ENCODE measurements around the gene LRRC15.

Gene LRRC15

GRCh38 chr3:194369522-194370279 lies at the start of gene LRRC15:
LRRC15 (minus strand) TSS chr3:194369743; CDS start chr3:194361043, 8,700 bp downstream.
- DNase-seq, result no peak

DNA sequence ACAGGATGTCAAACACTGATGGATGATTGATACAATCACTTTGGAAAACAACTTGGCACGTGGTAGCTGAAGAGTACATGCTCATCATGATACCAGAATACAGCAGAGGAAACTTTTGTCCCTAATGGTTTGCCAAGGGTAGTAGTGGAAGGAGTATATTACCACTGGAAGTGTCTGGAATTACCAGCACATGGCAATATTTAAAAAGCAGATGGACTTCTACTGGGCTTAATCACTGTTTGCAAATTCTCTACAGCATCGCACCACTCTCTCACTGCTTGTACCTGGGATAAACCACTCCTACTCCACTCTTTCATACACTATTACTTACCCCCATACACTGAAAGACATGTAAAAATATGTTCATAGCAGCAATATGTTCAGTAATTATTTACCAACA lies 49.1 kb upstream of the LRRC15 start:
- no peak for DNase-seq

DNA sequence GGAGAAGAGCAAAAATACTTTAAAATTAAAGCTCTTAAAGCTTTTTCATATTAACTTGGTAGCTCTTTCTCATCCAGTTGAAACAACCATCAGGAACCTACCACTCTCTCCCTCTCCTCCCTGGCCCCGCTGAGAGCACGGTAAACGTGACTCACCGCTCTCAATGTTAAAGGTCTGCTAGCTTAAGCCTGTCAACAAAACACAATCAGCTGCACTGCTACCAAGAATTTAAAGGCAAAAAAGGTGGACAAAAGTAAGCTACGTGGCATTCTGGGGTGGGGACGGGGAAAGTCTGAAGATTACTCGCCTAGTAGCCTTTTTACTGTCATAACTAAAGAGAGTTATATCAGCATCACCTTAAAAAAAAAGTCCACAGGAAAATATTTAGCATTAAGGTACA lies 37.9 kb upstream of the LRRC15 start:
- no peak for DNase-seq

DNA sequence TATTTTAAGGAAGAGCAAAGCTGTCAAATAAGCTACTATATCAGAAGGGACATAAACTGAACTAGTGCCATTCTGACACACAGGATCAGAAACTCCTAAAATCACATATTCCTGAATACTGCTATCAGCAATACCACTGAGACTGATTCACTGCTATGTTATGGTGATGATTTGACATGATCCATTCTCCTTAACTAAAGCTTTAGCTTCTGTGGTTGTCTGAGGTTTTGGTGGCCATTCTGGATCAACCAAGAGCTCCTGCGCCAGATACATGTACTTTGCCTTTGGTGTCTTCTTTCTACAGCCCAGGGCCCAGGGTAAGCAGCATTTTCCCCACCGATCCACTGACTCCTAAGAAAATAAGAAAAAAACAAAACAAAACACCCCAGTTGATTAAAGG lies 36.2 kb upstream of the LRRC15 start:
- DNase-seq, result no peak

- no peak for DNase-seq
These were observed 35.0 kb upstream of the LRRC15 start for GRCh38 chr3:194404365-194405140.

DNA sequence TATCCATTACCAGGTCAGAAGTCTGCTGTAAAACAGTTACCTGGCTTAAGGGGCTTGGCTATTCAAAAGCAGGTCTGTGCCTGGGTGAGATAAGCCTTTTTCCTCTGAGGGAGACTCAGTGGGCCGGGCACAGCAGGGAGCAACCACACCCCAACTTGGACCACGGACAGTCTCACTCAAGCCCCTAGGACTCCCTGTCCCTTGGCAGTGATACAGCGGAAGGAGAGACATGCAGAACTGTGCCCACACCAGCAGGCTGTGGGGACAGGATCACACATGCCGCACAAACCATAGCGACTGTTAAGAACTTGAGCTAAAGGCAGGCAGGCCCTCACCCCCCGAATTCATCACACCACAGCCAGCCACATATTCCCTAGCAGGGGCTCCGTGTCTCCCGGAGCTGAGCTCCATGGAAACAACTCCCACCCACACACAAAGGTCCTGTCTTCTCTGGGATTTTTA lies 32.4 kb upstream of the LRRC15 start:
- DNase-seq, result no peak

- DNase-seq, result no peak
These were observed 31.8 kb upstream of the LRRC15 start for GRCh38 chr3:194401346-194401745.

DNA sequence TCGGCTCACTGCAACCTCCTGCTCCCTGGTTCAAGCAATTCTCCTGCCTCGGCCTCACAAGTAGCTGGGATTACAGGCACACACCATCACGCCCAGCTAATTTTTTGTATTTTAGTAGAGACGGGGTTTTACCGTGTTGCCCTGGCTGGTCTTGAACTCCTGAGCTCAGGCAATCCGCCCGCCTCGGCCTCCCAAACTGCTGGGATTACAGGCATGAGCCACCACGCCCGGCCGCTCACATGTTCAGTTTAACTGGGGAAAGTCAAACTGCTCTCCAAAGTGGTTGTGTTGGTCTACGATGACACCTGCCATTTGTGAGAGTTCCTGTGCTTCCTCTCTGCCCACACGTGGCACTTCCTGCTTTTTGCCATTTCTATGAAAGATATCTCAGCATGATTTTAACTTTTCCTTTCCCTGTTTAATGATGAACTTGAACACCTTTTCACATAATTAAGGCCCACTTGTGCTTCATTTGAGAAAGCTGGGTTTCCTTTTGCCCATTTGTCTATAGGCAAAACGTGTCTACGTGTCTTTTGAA lies 30.4 kb upstream of the LRRC15 start:
- DNase-seq, result no peak

- DNase-seq, result no peak
These were observed 29.6 kb upstream of the LRRC15 start, which contains the start of gene GP5 for GRCh38 chr3:194399166-194399565. GP5 (minus strand) TSS chr3:194399266; CDS start chr3:194398282, 984 bp downstream.

DNA sequence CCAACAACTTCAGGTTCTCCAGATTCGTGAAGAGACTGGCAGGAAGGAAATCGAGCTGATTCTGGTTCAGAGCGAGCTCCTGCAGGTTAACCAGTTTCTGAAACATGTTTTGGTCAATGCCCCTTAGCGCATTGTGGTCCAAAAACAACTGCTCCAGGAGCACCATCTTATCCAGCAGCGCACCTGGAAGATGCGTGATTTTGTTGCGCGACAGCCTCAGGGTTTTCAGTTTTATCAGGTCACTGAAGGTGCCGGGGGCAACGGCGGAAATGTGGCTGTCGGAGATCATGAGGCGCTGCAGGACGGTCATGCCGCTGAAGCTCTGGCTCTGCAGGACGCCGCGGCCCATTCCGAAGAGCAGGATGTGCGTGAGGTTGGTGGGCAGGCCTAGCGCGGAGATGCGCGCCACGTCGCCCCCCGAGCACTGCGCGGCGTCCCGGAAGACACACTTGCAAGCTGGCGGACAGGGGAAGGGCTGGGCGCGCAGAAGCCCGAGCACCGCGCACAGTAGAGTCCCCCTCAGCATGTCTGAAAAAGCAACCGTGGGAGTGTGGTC lies 28.3 kb upstream of the LRRC15 start:
- DNase-seq, result peak; percentile 18

DNA sequence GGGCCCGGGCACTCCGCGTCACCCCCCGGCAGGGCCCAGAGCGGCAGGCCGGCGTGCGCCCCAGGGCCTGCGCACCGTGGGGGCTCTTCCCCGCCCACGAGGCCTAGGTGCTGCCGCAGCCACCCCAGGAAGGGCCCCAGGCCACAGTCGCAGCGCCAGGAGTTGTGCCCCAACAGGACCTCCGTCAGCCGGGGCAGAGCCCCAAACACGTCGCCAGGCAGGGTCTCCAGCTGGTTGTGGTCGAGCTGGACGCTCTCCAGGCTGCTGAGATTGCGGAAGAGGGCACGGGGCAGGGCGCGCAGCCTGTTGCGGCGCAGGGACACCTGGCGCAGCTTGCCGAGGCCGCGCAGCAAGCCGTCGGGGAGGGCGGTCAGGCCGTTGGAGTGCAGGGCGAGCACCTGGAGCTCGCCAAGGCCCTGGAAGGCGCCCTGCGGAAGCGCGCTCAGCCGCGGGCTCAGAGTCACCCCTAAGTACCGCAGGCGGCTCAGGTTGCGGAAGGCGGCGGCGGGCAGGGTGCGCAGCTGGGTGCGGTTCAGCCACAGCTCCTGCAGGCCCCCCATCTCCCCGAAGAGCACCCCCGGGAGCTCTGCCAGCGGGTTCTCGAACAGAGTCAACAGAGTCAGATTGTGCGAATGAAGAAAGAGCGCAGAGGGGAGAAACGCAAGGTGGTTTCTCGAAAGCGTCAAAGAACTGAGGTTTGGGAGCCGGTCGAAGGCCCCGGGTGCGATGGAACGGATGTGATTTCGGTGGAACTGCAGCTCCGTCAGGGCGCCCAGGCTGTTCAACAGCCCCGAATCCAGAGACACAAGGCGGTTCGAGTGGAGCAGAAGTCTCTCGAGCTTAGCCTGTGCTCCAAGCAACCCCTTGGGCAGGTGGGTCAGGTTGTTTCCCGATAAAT lies 27.6 kb upstream of the LRRC15 start:
- peak; percentile 24 for DNase-seq

DNA sequence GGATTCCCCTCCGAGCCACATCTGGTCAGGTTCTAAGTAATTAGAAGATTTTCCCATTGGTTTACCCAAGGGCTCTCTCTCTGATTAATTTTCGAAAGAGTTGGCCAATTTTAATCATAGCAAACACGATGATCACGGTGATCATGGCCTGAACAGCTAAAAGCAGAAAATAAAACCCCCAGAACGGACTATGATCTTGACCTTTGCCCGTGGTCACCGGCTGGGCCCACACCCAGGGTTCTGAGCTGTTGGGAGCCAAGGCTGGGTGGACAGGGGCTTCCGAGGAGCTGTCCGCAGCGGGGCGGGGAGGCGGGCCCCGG lies 27.0 kb upstream of the LRRC15 start:
- DNase-seq, result no peak

- peak; percentile 56 for DNase-seq
These were observed 26.4 kb upstream of the LRRC15 start for GRCh38 chr3:194395778-194396538.

- DNase-seq, result no peak
These were observed 25.7 kb upstream of the LRRC15 start for GRCh38 chr3:194395212-194395611.

GRCh38 chr3:194392576-194392975 lies 23.0 kb upstream of the LRRC15 start:
- DNase-seq, result no peak

DNA sequence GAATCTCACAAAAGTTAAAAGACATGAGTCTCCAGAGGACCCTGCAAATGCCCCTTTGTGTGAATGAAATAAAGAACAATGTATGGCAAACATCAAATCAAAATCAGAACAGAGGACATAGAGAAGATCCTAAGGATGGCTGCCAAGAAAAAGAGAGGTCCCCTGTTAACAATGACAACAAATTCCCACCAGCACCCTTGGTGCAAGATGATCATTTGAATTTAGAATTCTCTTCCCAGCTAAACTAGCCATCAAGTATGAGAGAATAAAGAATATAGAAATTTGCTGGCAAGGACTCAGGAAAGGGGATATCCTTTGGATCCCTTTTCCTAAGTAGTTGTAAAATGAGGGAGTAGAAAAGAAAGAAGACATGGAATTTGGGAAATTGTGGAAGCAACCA lies 21.3 kb upstream of the LRRC15 start:
- DNase-seq, result no peak

DNA sequence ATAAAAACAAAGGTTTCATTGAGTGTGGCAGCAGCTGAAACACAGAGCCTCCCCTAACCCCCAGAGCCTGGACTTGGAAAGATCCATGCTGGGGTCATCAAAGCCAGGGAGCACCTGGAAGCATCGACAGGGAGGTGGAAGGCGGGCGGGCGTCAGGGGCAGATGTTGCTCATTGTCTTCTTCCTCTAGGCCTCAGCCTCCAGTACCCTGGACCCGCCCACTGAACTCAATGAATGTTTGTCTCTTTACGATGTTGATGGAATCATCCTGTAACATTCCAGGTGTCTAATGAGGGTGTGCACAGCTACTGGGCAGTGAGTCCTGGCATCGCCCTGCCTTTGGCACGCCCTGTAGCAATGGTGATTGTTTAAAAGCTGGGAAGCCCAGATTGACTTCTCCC lies 19.7 kb upstream of the LRRC15 start:
- DNase-seq, result no peak

DNA sequence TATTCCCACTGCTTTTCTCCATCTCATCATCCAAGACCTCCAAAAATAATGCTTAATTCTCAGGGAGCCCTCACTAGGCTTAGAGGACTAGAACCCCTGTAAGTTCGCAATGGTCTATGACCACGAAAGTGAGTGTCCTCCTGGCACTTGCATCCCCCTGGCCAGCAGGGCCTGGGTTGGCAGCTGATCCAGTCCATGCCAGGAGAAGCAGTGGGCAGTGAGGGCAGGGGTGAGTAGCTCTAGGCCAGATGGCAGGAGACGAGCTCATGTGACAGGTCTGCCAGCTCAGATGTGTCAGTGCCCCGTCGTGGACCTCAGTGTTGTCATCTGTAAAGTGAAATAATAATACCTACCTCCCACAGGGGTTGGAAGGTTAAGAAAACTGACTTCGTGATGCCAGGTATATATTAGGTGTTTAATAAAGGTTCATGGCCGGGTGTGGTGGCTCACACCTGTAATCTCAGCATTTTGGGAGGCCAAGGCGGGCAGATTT lies 18.4 kb upstream of the LRRC15 start:
- DNase-seq, result no peak

DNA sequence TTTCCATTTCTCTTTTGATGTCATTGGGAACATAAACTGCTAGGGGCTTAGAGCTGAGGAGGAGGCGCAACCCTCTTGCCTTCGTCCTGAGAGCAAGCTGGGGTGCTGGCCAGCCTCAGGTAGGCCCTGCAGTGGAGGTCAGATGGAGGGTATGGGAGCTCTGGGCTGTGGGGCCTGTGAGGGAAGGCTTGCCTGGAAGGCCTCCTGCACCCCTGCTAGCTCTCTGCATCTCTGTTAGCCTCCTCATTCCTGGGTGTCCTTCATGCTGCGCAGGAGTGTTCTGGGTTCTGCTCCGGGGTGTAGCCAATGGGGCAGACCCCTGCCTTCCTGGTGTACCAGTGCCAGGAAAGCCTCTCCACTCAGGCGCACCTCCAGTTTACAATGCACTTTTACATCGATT lies 17.7 kb upstream of the LRRC15 start:
- no peak for DNase-seq

DNA sequence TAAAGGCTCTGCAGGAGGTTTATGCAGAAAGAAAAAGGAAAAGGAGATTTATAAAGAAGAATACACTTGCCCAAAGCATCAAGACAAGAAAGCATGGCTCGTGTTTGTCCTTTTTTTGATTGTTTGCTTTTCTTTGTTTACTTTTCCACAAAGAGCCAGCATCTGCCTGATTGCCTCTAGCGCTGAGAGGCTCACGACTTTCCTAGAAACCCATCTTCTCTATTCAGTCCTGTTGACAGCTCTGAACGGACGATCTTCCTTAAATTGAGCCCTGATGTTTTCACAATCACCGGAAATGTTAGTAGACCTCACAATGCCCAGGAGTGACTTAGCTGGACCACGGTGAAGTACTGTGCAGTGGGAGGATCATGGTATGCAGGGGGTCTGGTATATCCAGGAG lies 17.1 kb upstream of the LRRC15 start:
- DNase-seq, result no peak

DNA sequence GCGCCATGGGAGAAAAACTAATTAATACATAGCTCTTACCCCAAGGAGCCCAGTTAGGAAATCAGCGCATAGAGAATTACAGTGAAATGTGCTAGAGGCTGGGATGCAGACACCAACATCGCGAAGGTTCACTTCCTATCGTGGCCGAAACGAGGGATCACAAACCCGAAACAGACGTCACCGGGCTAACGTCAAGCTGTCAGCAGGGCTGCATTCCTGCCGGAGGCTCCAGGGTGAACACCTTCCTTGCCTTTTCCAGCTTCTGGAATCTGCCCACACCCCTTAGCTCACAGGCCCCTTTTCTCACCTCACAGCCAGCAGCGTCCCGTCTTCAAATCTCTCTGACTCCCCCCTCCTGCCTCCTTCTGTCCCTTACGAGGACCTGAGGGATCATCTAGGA lies 16.5 kb upstream of the LRRC15 start:
- DNase-seq, result no peak

DNA sequence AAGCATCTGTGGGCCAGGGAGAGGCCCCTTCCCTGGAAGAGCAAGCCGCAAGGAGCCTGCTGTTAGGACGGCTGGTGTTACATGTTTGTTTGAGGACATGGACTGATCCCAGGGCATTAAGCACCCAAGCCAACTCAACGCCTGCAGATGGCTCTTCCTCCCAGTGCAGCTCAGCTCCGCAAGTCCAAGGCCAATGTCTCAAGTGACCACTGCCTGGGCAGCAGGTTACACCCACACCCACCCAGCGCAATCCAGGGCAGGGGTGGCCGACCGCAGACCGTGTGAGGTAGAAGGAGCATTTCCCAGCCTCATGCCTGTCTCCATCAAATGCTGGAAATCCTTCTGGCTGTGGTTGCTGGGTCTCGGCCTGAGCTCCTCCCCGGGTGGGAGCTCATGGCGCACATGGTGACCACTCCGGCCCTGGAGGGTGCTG lies 15.0 kb upstream of the LRRC15 start:
- DNase-seq, result no peak

Measured in stimulated activated CD4-positive, alpha-beta T cell treated with anti-CD3 and anti-CD28 coated beads, Interleukin-4, amount 100 ng/mL, for 1 hour (primary cell).